K562 treated with DMSO at 1 percent for 12 hours (cell line): ENCODE measurements around the gene CCDC196. TPM values are rescaled to one million over a fixed set of nuclear protein-coding genes. Genes with fewer than 3 reads are reported as not detected.

Experiments
- total RNA-seq: library from RNA; unstranded; fragments of 300-600 nt; gene quantifications from 2 replicates; pipeline ENCODE4 v1.2.3, GENCODE V29; 2022; ENCODE audit not compliant: insufficient read depth

The CCDC196 gene, protein sequence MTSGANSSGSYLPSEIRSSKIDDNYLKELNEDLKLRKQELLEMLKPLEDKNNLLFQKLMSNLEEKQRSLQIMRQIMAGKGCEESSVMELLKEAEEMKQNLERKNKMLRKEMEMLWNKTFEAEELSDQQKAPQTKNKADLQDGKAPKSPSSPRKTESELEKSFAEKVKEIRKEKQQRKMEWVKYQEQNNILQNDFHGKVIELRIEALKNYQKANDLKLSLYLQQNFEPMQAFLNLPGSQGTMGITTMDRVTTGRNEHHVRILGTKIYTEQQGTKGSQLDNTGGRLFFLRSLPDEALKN
- not detected in 2 replicates for total RNA-seq

DNA sequence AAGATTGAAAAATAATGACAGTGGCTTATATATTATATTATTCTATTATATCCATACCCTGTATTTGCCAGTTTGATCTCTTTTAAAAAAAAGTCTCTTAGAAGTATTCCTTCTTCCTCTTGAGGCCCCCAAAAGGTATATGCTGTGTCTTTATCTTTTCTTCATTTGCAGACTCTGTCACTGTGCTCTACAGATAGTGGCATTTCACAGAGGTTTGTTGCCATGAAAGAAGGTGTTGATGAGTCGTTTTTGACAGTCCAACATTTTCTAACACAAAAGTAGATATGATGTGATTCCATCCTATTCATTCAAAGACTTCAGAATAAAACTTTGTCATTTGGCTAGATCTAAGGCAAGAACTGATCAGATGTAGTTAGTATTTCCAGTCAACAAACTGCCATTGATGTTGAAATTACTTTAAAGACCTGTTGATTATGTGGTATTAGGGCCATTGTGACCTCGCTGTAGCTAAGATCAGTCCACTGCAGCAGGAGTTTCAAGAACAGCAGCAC lies at the start of gene CCDC196:
Gene CCDC196, plus strand, starts transcription at position 462 of the 512 bp plus-strand sequence. CDS start 132 bp downstream, outside the sequence.

GRCh38 chr14:66507722-66508546 lies 21.8 kb downstream of the CCDC196 start, which contains the start of gene GPHN:
Gene GPHN, plus strand, starts transcription at chr14:66508147.

Other genes with a start within 250 kb of the CCDC196 start
- gene GPHN, start 21.8 kb downstream of the CCDC196 start, total RNA-seq = 5.3 and 13.1 TPM in 2 replicates